ENCODE results near the gene GCNA. TPM values are rescaled to one million over a fixed set of nuclear protein-coding genes. Genes with fewer than 3 reads are reported as not detected.

The GCNA gene
- total RNA-seq, 1 experiment from 2014 or later, result 2.9 TPM

- Histone ChIP-seq H4K20me1 (ENCODE audit: low read length) (no peaks in the 10 kb centered on the region; the same call in 1 of the 2 replicates), H3K9ac (ENCODE audit: low read length) (no peak overlapping the region), H3K36me3 (ENCODE audit: low read depth, low read length) (peaks cover 29% of the 10 kb centered on the region), H3K27ac (ENCODE audit: low read length) (no peak overlapping the region), H3K79me2 (ENCODE audit: low read length) (no peaks in the 10 kb centered on the region), H3K4me1 (ENCODE audit: insufficient read depth, low read length) (peaks cover 10% of the 10 kb centered on the region; the same call in 1 of the 2 replicates), H3K9me2 (replicated peaks; ENCODE audit: low read length) (no peaks in the 10 kb centered on the region), H3K9me3 (ENCODE audit: low read length) (no peaks in the 10 kb centered on the region), H3K4me2 (ENCODE audit: low read length) (no peak overlapping the region), H3K4me3 (ENCODE audit: low read length) (no peak overlapping the region), H3K27me3 (ENCODE audit: low read length) (no peaks in the 10 kb centered on the region), H3F3A (ENCODE audit: low read length, unreplicated experiment) (no peaks in the 10 kb centered on the region), H2AFZ (ENCODE audit: low read length) (no peak overlapping the region)
- ATAC-seq (no peak), DNase-seq (no peak)
- ChIA-PET CTCF (no interaction called here), POLR2A (ENCODE audit: unreplicated experiment) (no interaction called here)
- no TSS peak for BruUV-seq (replicated peaks)
- intact Hi-C loops (cut with micrococcal nuclease), result no loop called here
- TF ChIP-seq EZH2phosphoT487 (IDR thresholded peaks at IDR 0.05; ENCODE audit: borderline replicate concordance, low read length) (no peak), CTCF (conservative IDR thresholded peaks at IDR 0.05; ENCODE audit: low read depth, low read length) (no peak), EZH2 (IDR thresholded peaks at IDR 0.05; ENCODE audit: low read length, unreplicated experiment) (no peak)
Observed at GRCh38 chrX:71577682-71578081, 555 bp upstream of the GCNA start.

- H3K9me2 ChIP-seq (replicated peaks; ENCODE audit: low read length), result no peaks in the 10 kb centered on the region
- ATAC-seq (no peak), DNase-seq (no peak)
- H3F3A ChIP-seq (ENCODE audit: low read length, unreplicated experiment), result no peaks in the 10 kb centered on the region
- H3K79me2 ChIP-seq (ENCODE audit: low read length), result no peaks in the 10 kb centered on the region
- BruUV-seq (replicated peaks), result no TSS peak
- no peaks in the 10 kb centered on the region for H3K4me1 ChIP-seq (ENCODE audit: insufficient read depth, low read length)
- no peak overlapping the region for H2AFZ ChIP-seq (ENCODE audit: low read length)
- POLR2A ChIA-PET (ENCODE audit: unreplicated experiment), result no interaction called here
- intact Hi-C loops (cut with micrococcal nuclease), result no loop called here
- no peak overlapping the region for H3K4me3 ChIP-seq (ENCODE audit: low read length)
- no peak overlapping the region for H3K9ac ChIP-seq (ENCODE audit: low read length)
- H3K9me3 ChIP-seq (ENCODE audit: low read length), result no peaks in the 10 kb centered on the region
- TF ChIP-seq EZH2phosphoT487 (IDR thresholded peaks at IDR 0.05; ENCODE audit: borderline replicate concordance, low read length) (no peak), EZH2 (IDR thresholded peaks at IDR 0.05; ENCODE audit: low read length, unreplicated experiment) (no peak), CTCF (conservative IDR thresholded peaks at IDR 0.05; ENCODE audit: low read depth, low read length) (no peak)
- CTCF ChIA-PET, result no interaction called here
- no peak overlapping the region for H3K27ac ChIP-seq (ENCODE audit: low read length)
- H3K27me3 ChIP-seq (ENCODE audit: low read length), result no peaks in the 10 kb centered on the region
- H3K36me3 ChIP-seq (ENCODE audit: low read depth, low read length), result peaks cover 15% of the 10 kb centered on the region
- H4K20me1 ChIP-seq (ENCODE audit: low read length), result no peaks in the 10 kb centered on the region; the same call in 1 of the 2 replicates
- H3K4me2 ChIP-seq (ENCODE audit: low read length), result no peak overlapping the region
Observed at GRCh38 chrX:71579136-71579989, 1.1 kb downstream of the GCNA start.

GRCh38 chrX:71579990-71580380, 1.7 kb downstream of the GCNA start:
- Histone ChIP-seq H3K4me1 (ENCODE audit: insufficient read depth, low read length) (no peaks in the 10 kb centered on the region), H3K27ac (ENCODE audit: low read length) (no peak overlapping the region), H3F3A (ENCODE audit: low read length, unreplicated experiment) (no peaks in the 10 kb centered on the region), H3K79me2 (ENCODE audit: low read length) (no peaks in the 10 kb centered on the region), H3K9me2 (replicated peaks; ENCODE audit: low read length) (no peaks in the 10 kb centered on the region), H4K20me1 (ENCODE audit: low read length) (no peaks in the 10 kb centered on the region; the same call in 1 of the 2 replicates), H3K27me3 (ENCODE audit: low read length) (no peaks in the 10 kb centered on the region), H2AFZ (ENCODE audit: low read length) (no peak overlapping the region), H3K4me3 (ENCODE audit: low read length) (no peak overlapping the region), H3K9me3 (ENCODE audit: low read length) (no peaks in the 10 kb centered on the region), H3K4me2 (ENCODE audit: low read length) (no peak overlapping the region), H3K9ac (ENCODE audit: low read length) (no peak overlapping the region), H3K36me3 (ENCODE audit: low read depth, low read length) (peaks cover 10% of the 10 kb centered on the region)
- intact Hi-C loops (cut with micrococcal nuclease), result loop anchor here (10.0 kb wide), 1 partner anchor 75 kb away; no protein-coding TSS in a partner anchor
- no TSS peak for BruUV-seq (replicated peaks)
- no peak for TF ChIP-seq CTCF (conservative IDR thresholded peaks at IDR 0.05; ENCODE audit: low read depth, low read length)
- TF ChIP-seq EZH2 (IDR thresholded peaks at IDR 0.05; ENCODE audit: low read length, unreplicated experiment), result no peak
- ATAC-seq, result no peak
- ChIA-PET POLR2A (ENCODE audit: unreplicated experiment) (no interaction called here), CTCF (no interaction called here)
- DNase-seq, result no peak

Data from PC-3 (cell line).